GM10266 (cell line): ENCODE data around the gene NFATC1.

Experiments
- DNase-seq: peaks from one replicate; pipeline ENCODE4 v3.0.0; 2012; ENCODE audit errors: extremely low spot score
- CTCF ChIP-seq: IDR thresholded peaks from 2 replicates; pipeline ENCODE4 v1.5.1; 2012; ENCODE audit warnings: mild to moderate bottlenecking, low read depth; ENCODE audit not compliant: control insufficient read depth, insufficient read depth; ENCODE audit errors: missing control alignments

NFATC1 gene

DNA sequence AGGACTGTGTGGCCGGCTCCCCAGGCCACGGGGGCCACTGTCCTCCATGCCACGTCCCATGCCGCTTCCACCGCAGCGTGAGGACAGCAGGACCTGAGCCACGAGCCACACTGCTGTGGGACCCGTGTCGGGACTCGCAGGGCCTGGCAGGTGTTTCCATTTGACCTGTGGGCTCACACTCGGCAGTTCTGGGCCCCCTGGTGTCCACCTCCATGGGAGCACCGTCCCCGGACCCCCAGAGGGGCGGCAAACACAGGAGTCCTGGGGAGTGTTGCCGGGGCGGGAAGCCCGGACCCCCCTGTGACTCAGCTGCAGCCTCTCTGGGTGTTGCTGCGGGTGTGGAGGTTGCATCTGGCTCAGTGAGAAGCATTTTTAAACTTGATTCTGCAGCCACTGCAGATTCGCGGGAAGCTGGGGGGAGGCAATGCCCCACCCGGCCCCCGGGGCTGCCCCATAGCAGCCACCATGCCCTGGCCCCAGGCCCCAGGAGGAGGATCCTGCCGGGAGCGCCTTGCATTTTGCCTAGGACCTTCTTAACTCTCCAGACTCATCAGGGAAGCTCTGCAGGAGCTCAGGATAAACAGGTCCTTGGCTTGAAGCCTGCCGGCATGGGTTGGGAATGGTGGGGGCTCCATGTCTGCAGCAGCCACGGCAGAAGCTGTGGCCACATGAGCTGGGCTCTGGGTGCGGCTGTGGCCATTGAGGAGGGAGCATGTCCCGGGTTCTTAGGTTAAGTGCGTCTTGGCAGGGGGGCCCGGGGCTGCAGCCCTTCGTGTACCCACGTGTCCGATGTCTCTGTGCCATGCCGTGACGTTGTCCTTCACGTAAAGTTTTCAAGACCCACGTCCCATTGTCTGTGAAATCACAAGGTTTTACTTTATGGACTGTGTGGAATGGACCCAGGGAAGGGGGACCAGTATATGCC, 30.9 kb downstream of the NFATC1 start:
- no peak for TF ChIP-seq CTCF
- no peak for DNase-seq

DNA sequence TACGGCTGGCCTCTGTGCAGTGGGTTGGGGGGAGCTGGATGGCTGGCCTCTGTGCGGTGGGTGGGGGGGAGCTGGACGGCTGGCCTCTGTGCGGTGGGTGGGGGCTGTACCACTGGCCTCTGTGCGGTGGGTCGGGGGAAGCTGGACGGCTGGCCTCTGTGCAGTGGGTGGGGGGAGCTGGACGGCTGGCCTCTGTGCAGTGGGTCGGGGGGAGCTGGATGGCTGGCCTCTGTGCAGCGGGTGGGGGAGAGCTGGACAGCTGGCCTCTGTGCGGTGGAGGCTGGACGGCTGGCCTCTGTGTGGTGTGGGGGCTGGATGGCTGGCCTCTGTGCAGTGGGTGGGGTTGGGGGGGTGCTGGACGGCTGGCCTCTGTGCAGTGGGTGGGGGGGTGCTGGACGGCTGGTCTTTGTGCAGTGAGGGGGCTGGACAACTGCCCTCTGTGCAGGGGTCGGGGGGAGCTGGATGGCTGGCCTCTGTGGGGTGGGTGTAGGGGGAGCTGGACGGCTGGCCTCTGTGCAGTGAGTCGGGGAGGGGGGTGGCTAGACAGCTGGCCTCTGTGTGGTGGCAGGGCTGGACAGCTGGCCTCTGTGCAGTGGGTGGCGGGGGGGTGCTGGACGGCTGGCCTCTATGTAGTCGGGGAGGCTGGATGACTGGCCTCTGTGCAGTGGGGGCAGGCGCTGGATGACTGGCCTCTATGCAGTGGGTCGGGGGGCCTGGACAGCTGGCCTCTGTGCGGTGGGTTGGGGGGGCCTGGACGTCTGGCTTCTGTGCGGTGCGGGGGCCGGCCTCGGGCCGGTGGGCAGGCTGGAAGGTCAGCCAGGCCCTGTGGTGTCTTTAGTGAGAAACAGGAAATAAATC, 31.9 kb downstream of the NFATC1 start:
- DNase-seq: no peak
- TF ChIP-seq CTCF: no peak

DNA sequence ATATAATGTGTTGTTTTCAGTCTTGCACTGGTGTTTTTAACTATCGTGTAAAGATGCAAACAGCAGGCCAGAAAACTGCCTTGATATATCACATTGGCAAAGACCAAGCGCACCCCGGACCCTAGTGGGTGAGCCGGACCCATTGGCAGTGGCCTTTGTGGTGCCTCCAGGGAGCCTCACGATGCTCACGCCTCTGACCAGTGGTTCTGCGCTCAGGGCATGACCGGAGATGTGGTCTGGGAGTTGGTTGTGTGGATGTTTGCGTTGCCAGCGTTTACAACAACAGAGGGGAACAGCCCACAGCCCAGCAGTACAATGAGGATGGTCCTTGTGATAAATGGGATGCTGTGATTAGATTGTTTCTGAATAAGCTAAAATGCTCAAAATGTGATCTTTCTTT, 32.6 kb downstream of the NFATC1 start:
- TF ChIP-seq CTCF: no peak
- DNase-seq: no peak

GRCh38 chr18:79429381-79429780, 33.7 kb downstream of the NFATC1 start:
- no peak for TF ChIP-seq CTCF
- no peak for DNase-seq

DNA sequence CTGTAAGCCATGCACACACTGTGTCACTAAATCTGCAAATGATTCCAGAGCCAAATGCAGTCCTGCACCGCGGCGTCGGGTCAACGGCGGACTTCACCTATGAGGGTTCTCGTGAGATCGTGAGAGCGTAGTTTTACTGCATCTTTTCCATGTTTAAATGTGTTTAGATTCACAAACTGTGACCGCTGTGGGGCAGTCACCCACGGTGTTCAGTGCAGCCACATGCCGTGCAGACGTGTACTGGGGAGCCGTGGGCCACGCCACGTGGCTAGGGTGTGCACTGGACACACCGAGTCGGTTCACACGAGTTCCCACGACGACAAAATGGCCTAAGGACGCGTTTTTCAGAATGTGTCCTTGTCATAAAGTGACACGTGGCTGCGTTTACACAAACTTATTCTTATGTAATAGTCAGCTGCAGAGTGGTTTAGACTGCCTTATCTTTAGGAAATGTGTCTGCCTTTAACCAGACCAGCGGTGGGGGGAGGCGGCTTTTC, 34.1 kb downstream of the NFATC1 start:
- DNase-seq: no peak
- TF ChIP-seq CTCF: no peak

GRCh38 chr18:79432376-79433120, 36.8 kb downstream of the NFATC1 start:
- no peak for TF ChIP-seq CTCF
- no peak for DNase-seq
